NOMO-1 treated with dmso at 0.1 percent for 144 hours (cell line): ENCODE results near the gene SIN3A.
A peak's percentile ranks its signal among the peaks of the same experiment; 100 is the strongest.
"Not testable (repeated sequence)": the region's sequence is repeated elsewhere in the genome, so short reads cannot be mapped to it uniquely, and the experiment has no call there.

Experiments
- DNase-seq: peaks from one replicate; lab custom pipeline; 2025; ENCODE audit not compliant: unreplicated experiment; lab: John Stamatoyannopoulos, UW

SIN3A gene

DNA sequence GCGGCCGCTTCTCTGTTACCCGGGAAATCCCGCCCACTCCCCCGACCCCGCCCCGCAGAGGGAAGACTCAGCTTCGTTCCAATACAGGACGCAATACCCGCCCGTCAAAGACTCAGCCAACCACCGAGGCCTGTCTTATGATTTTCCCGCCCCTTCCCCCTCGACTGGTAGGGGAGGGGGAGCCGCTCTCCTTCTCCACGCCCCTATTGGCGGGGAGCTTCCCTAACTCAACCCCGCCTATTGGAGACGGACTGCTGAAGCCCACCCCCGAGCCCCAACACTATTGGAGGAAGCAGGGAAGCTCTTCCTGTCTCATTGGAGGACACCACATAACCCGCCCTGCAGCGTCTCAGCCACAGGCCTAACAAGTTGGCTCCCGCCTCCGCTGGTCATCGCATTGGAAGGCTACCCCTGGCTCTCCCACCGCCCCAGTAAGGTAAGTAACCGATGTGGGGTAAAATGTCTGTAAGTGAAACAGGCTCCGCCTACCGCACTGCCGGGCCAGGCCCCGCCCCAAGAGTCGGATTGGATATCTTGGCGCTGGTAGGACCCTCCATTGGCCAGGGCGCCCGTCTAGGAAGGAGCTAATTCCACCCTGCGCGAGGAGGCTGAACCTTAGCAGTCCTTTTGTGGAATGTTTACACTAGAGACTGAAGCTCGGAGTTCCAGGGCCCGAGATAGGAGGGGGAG, at the start of gene SIN3A:
Gene SIN3A (minus strand): TSS at position 17 of the 690 bp plus-strand sequence. CDS start 21,315 bp downstream, outside the sequence.
- peak; percentile 100 for DNase-seq

GRCh38 chr15:75493732-75494131, 42.2 kb upstream of the SIN3A start:
- no peak for DNase-seq

DNA sequence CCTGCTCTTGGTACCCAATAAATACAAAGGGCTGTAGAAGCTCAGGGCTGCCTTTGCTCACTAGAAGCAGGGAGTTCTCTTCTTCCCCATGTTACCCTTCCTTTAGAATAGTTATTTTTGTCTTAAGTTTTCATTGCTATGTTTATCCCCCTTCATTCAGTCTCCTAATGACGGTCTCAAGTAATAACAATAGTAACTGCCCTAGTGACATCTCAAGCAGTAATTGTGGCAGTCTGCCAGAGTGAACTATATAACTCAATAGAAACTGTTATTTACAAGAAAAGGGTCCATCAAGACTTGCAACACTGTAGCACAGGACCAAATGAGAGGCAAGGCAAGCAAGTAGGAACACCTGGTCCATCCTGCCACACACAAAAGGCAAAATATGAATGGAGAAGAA, 32.5 kb upstream of the SIN3A start:
- no peak for DNase-seq

- not testable (repeated sequence) for DNase-seq
Observed at GRCh38 chr15:75483556-75483955, 32.1 kb upstream of the SIN3A start.

DNA sequence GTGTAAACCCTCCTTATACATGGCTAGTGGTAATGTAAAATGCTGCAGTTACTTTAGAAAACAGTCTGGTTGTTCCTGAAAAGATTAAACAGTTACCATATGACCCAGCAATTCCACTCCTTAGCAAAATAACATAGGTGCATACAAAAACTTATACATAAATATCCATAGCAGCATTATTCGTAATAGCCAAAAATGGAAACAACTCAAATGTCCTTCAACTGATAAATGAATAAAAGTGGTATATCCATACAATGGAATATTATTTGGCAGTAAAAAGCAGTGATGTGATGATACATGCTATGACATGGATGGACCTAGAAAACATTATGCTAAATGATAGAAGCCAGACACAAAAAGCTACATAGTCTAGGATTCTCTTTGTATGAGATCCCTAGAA, 31.6 kb upstream of the SIN3A start:
- no peak for DNase-seq

DNA sequence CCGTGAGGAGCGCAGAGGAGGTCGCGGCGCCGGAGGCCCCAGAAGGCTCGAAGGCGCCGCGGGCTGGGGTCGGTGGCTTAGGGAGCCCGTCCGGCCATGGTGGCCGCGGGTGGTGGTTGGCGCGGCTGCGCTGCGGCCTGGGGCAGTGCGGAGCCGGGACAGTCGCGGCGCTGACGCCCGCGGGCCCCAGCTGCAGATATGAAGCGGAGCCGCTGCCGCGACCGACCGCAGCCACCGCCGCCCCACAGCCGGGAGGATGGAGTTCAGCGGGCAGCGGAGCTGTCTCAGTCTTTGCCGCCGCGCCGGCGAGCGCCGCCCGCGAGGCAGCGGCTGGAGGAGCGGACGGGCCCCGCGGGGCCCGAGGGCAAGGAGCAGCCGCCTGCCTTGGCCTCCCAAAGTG, 29.0 kb upstream of the SIN3A start:
- not testable (repeated sequence) for DNase-seq

DNA sequence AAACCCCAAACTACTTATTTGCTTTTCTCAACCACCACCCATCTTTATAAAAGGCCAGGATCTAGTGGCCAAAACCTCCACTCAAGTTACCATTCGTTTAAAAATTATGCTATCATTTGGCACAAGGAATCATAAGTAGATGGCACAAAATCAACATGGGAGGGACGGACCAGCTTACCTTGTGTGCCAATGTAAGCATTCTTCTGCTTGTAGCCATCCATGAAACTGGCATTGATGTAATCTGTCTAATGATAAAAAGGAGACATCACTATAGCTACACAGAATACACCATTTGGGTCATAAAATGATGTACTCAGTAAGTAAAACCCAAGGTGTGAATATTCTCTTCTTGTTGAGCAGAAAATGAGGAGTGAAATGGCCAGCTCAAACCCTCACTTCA, 28.2 kb upstream of the SIN3A start:
- DNase-seq = no peak

DNA sequence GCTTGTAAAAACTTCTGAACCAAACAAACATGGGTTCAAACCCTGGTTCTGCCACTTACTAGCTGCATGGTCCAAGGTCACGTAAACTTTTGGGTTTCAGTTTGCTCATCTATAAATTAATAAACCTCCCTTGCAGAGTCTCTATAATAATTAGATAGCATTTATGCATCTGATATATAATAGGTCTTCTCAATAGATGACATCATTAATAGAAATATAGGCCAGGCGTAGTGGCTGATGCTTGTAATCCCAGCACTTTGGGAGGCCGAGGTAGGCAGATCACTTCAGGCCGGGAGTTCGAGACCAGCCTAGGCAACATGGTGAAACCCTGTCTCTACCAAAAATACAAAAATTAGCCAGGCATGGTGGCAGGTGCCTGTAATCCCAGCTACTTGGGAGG, 25.6 kb upstream of the SIN3A start:
- not testable (repeated sequence) for DNase-seq

- no peak for DNase-seq
Observed at GRCh38 chr15:75468913-75469598, 17.6 kb upstream of the SIN3A start.

GRCh38 chr15:75460646-75461045, 9.2 kb upstream of the SIN3A start:
- DNase-seq = no peak

GRCh38 chr15:75459581-75459980, 8.1 kb upstream of the SIN3A start:
- no peak for DNase-seq

- DNase-seq = no peak
Observed at GRCh38 chr15:75456710-75457109, 5.2 kb upstream of the SIN3A start.

GRCh38 chr15:75455982-75456531, 4.6 kb upstream of the SIN3A start:
- peak; percentile 58 for DNase-seq

DNA sequence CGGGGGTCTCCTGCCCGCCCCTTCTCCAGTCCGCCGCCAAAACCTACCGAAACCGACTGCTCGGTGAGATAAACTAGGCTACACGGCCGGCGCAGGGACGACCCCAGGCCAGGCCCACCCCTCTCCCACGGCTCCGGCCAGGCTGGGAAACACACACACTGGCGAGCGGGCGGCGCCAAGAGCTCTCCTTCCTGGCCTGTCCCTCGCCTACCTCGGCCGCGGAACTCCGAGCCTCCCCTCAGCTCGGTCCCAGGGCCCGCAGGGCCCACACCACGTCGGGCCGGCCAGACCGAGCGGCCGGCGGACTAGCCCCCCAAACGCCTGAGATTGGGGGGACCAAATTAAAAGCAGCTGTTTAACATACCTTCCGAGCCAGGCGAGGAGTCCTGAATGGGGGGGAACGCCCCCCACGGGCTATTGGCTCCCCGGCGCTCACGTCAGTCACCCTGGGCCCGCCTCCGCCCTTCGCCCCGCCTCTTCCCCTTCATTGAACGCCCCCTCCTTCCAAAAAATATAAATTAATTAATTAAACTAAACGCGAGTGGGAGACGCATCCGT, 4.0 kb upstream of the SIN3A start:
- peak; percentile 74 for DNase-seq

- DNase-seq = peak; percentile 62
Observed at GRCh38 chr15:75454471-75455378, 3.2 kb upstream of the SIN3A start.

DNA sequence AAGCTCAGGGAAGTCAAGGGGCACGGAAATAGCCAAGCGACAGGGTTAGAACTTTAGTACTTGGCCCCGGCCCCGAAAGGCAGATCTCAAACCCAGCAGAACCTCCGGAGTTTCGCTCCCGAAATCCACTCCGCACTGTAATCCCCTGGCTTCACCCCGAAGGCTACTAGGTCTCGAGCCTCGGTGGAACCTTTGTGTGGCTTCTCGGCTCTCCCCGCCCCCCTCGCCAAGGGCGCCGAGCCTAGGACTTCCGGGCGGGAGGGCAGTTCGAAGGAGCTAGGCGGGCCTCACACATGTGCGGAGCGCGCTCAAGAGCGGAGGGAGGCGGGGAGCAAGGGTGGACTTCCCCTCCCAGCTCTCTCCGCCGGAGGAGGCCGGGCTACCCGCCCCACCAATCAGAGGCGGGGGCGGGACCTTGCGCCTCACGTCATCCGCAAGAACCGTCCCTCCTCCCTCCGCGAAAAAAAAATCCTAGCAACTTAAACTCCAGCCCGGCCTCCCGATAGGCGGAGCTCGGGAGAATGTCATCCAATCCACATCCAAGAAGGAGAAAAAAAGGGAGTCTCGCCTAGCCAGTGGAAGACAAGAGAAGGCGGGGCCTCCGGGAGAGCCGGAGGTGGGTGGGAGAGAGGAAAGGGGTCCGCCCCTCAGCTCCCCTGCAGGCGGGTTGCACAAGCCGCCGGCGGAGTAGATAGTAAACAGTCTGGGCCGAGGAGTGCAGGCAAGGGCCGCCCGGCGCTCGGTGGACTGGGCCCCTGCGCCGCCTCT, 2.4 kb upstream of the SIN3A start:
- DNase-seq = peak; percentile 100

- peak; percentile 14 for DNase-seq
Observed at GRCh38 chr15:75452865-75453702, 1.6 kb upstream of the SIN3A start.

GRCh38 chr15:75452364-75452864, 924 bp upstream of the SIN3A start:
- peak; percentile 80 for DNase-seq

DNA sequence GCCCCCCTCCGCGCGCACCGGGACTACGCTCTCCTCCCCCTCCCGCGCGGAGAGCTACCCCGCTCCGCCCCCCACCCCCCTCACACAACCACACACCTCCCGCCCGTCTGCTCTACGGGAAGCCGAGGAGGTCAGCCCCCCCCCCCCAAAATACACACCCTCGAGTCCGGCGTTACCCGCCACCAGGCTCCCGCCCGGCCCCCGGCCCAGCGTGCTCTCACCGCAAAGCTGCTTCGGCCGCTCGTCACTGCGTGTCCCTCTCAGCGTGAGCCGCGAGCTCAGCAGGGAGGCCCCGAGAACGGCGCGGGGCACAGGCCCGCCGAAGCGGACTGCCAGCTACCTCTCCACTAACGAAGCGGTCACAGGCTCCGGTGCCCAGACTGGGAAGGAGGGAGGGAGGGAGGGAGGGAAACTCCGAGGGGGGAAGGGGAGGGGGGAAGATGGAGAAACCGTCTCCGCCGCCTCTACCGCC, 252 bp downstream of the SIN3A start:
- no peak for DNase-seq
